ENCODE measurements around the gene FAM151B.

Gene FAM151B

DNA sequence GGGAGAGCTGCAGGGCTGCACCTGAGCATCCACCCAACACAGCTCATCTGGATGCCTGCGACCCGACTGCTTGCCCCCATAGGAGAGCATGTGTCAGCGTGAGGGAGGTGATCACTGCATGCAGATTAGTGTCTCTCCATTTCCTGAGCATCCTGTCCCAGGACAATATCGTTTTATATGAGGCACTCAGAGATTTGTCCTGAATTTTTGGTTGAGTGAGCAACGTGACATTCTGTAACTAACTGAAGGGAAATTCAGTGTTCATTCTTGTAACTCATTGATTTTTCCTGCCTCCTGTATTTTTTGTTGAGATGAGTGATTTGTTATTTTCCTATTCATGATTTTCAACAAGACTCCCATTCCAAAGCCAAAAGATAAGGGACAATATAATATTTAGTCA is 102.9 kb downstream of the FAM151B start:
- peaks cover 4% of the 10 kb centered on the region for H3K27me3 Mint-ChIP-seq
- no peak overlapping the region for H3K4me3 Mint-ChIP-seq
- H3K27ac Mint-ChIP-seq, result no peak overlapping the region
- no peaks in the 10 kb centered on the region for H3K9me3 Mint-ChIP-seq
- H3K4me1 Mint-ChIP-seq (ENCODE audit: low read depth), result no peaks in the 10 kb centered on the region
- no peaks in the 10 kb centered on the region for H3K36me3 Mint-ChIP-seq (ENCODE audit: low read depth)
- DNase-seq, result no peak

- no peaks in the 10 kb centered on the region for H3K36me3 Mint-ChIP-seq (ENCODE audit: low read depth)
- DNase-seq, result no peak
- no peaks in the 10 kb centered on the region for H3K9me3 Mint-ChIP-seq
- H3K4me3 Mint-ChIP-seq, result no peak overlapping the region
- peaks cover 4% of the 10 kb centered on the region for H3K27me3 Mint-ChIP-seq
- no peaks in the 10 kb centered on the region for H3K4me1 Mint-ChIP-seq (ENCODE audit: low read depth)
- no peak overlapping the region for H3K27ac Mint-ChIP-seq
These were observed 103.5 kb downstream of the FAM151B start for GRCh38 chr5:80591352-80591751.

- Mint-ChIP-seq H3K27me3 (no peaks in the 10 kb centered on the region), H3K4me3 (no peak overlapping the region), H3K9me3 (no peaks in the 10 kb centered on the region), H3K36me3 (ENCODE audit: low read depth) (no peaks in the 10 kb centered on the region), H3K4me1 (ENCODE audit: low read depth) (no peaks in the 10 kb centered on the region), H3K27ac (no peak overlapping the region)
- no peak for DNase-seq
These were observed 104.2 kb downstream of the FAM151B start for GRCh38 chr5:80592105-80592504.
